HCT116 (cell line): Measurements from ENCODE around the gene EEIG1. TPM values are rescaled to one million over a fixed set of nuclear protein-coding genes. Genes with fewer than 3 reads are reported as not detected.

Experiments
- ATAC-seq: fragments of 200-7000 bp; cut with Tn5 transposase; 2 replicates; pipeline ENCODE4 v1.9.1; 2020; ENCODE audit warnings: mild to moderate bottlenecking, moderate library complexity
- BruUV-seq: library from RNA; stranded (reverse); fragments of 400-500 nt; replicated peaks from 2 replicates; lab custom pipeline; 2021; lab: Mats Ljungman, UMichigan
- CTCF ChIA-PET: fragments of 300-600 bp; sonication (Branson Sonifier 250); formaldehyde crosslinking; loops from one replicate; lab custom pipeline; 2021; ENCODE audit warnings: antibody characterized with exemption; lab: Charles Lee
- POLR2A ChIA-PET: fragments of 300-600, 350-600 bp; sonication (Branson Sonifier 250); formaldehyde crosslinking; loops from one replicate; lab custom pipeline; 2021; ENCODE audit warnings: antibody characterized with exemption; lab: Charles Lee
- RAD21 ChIA-PET, 2 experiments: fragments of 300-600 bp; sonication (Branson Sonifier 250); formaldehyde crosslinking; loops; one replicate each; lab custom pipeline; 2023; ENCODE audit warnings: low total read pairs in 2 of 2; ENCODE audit not compliant: uncharacterized antibody in 2 of 2, unreplicated experiment in 2 of 2, low non-redundant PET in 1 of 2; lab: Charles Lee
- DNase-seq: peaks from one replicate; pipeline ENCODE4 v3.0.0-alpha.2; 2010; ENCODE audit warnings: low read depth, low spot score
- H2AFZ ChIP-seq: fragments of 200-600 bp; shearing (Covaris generic), sonication (generic); 2 replicates; pipeline ENCODE4 v1.6.1; 2017; ENCODE audit warnings: low read depth, mixed run types, mixed read lengths, antibody characterized with exemption, low read length; ENCODE audit not compliant: poor library complexity, severe bottlenecking
- H3K27ac ChIP-seq: 2 replicates; pipeline ENCODE4 v1.5.1; 2012; ENCODE audit warnings: low read depth, low read length
- H3K27me3 ChIP-seq: fragments of 200-600 bp; sonication (generic); 2 replicates; pipeline ENCODE4 v1.6.1; 2016; ENCODE audit warnings: mixed run types, low read length, mixed read lengths; ENCODE audit not compliant: insufficient read depth
- H3K36me3 ChIP-seq, 2 experiments: fragments of 200-500 bp in 1 of 2; fragments of 200-600 bp in 1 of 2; sonication (Bioruptor generic) in 1 of 2; sonication (generic) in 1 of 2; 2 replicates each; pipeline versions ENCODE4 v1.5.1 to v1.6.1; 2014 to 2016; ENCODE audit warnings: low read length in 2 of 2, inconsistent platforms in 1 of 2, mixed read lengths in 1 of 2, mixed run types in 1 of 2; ENCODE audit not compliant: insufficient read depth in 2 of 2, control insufficient read depth in 1 of 2
- H3K4me1 ChIP-seq, 2 experiments: fragments of 200-600 bp in 1 of 2; sonication (generic) in 1 of 2; 2 replicates each; pipeline versions ENCODE4 v1.5.1 to v1.6.1; 2012 to 2017; ENCODE audit warnings: low read length in 2 of 2, inconsistent platforms in 1 of 2, mild to moderate bottlenecking in 1 of 2, mixed read lengths in 1 of 2, mixed run types in 1 of 2, moderate library complexity in 1 of 2; ENCODE audit not compliant: insufficient read depth in 2 of 2, control insufficient read depth in 1 of 2
- H3K4me2 ChIP-seq: fragments of 200-600 bp; sonication (generic); 2 replicates; pipeline ENCODE4 v1.6.1; 2017; ENCODE audit warnings: mixed run types, low read length, mixed read lengths
- H3K4me3 ChIP-seq, 2 experiments: fragments of 200-600 bp in 1 of 2; sonication (generic) in 1 of 2; replicated peaks in 1 of 2; 2 replicates each; pipeline ENCODE4 v1.5.1; 2011 to 2016; ENCODE audit warnings: low read length in 2 of 2, control low read depth in 1 of 2, low read depth in 1 of 2, mild to moderate bottlenecking in 1 of 2, mixed read lengths in 1 of 2, mixed run types in 1 of 2
- H3K79me2 ChIP-seq: fragments of 200-600 bp; sonication (generic); 2 replicates; pipeline ENCODE4 v1.6.1; 2017; ENCODE audit warnings: mild to moderate bottlenecking, mixed run types, low read length, moderate library complexity, mixed read lengths; ENCODE audit not compliant: insufficient read depth
- H3K9ac ChIP-seq: fragments of 200-600 bp; sonication (generic); 2 replicates; pipeline ENCODE4 v1.6.1; 2016; ENCODE audit warnings: low read length, mixed read lengths
- H3K9me2 ChIP-seq: fragments of 200-600 bp; sonication (generic), shearing (Covaris generic); 2 replicates; pipeline ENCODE4 v1.6.1; 2017; ENCODE audit warnings: mixed run types, mild to moderate bottlenecking, moderate library complexity; ENCODE audit not compliant: insufficient read depth
- H3K9me3 ChIP-seq, 2 experiments: fragments of 200-500 bp in 1 of 2; fragments of 200-600 bp in 1 of 2; sonication (Bioruptor generic) in 1 of 2; sonication (generic) in 1 of 2; 2 replicates each; pipeline ENCODE4 v1.6.1; 2014 to 2017; ENCODE audit warnings: low read length in 2 of 2, mixed read lengths in 2 of 2, inconsistent platforms in 1 of 2, low read depth in 1 of 2, mild to moderate bottlenecking in 1 of 2, mixed run types in 1 of 2, moderate library complexity in 1 of 2; ENCODE audit not compliant: control insufficient read depth in 1 of 2, insufficient read depth in 1 of 2
- H4K20me1 ChIP-seq: fragments of 200-600 bp; sonication (generic), shearing (Covaris generic); 2 replicates; pipeline ENCODE4 v1.6.1; 2017; ENCODE audit warnings: mixed run types, mild to moderate bottlenecking, moderate library complexity; ENCODE audit not compliant: insufficient read depth
- FOSL1 ChIP-seq: IDR thresholded peaks from 2 replicates; pipeline ENCODE4 v1.6.1; 2012; ENCODE audit warnings: low read depth
- MAX ChIP-seq: IDR thresholded peaks from 2 replicates; pipeline ENCODE4 v1.6.1; 2012
- REST ChIP-seq: IDR thresholded peaks from 2 replicates; pipeline ENCODE4 v1.6.1; 2012; ENCODE audit warnings: low read depth
- ZBTB33 ChIP-seq: IDR thresholded peaks from 2 replicates; pipeline ENCODE4 v1.6.1; 2011; ENCODE audit warnings: mild to moderate bottlenecking, low read length, moderate library complexity; ENCODE audit not compliant: insufficient replicate concordance; ENCODE audit errors: extremely low read depth
- intact Hi-C: fragments of 100-400 bp; cut with micrococcal nuclease; formaldehyde crosslinking; loops from 2 replicates; pipeline ENCODE4 v1.10.0; 2022
- total RNA-seq: library from RNA; stranded (reverse); gene quantifications from one replicate; pipeline ENCODE4 v1.2.1, GENCODE V29; 2021; ENCODE audit not compliant: unreplicated experiment

The EEIG1 gene
- total RNA-seq, 1 experiment from 2014 or later = 44.2 TPM

GRCh38 chr9:127961155-127961490, 19.7 kb downstream of the EEIG1 start:
- BruUV-seq = no TSS peak
- DNase-seq (no peak), ATAC-seq (no peak)
- Histone ChIP-seq H3K4me1 (peaks cover 68 to 77% of the 10 kb centered on the region in 2 experiments), H3K4me3 (no peak overlapping the region), H3K4me2 (peak overlapping the region; percentile 45), H3K27me3 (no peaks in the 10 kb centered on the region), H3K27ac (no peak overlapping the region; the same call in 1 of the 2 replicates), H3K9me2 (no peaks in the 10 kb centered on the region), H3K9ac (peak overlapping the region; percentile 26; the same call in 1 of the 2 replicates), H3K9me3 (no peaks in the 10 kb centered on the region; a peak in 1 of 4 replicates), H4K20me1 (no peaks in the 10 kb centered on the region), H3K79me2 (peaks cover 94% of the 10 kb centered on the region), H2AFZ (no peak overlapping the region), H3K36me3 (no peaks in the 10 kb centered on the region)
- TF ChIP-seq ZBTB33 (no peak), FOSL1 (no peak)
- ChIA-PET POLR2A (interaction anchor here (0.6 kb wide), 1 partner anchor 44 kb away, joined by 3 read pairs; the partner anchor contains the start of gene ST6GALNAC4), CTCF (no interaction called here), RAD21 (no interaction called here)
- intact Hi-C loops = no loop called here

GRCh38 chr9:127960410-127961154, 20.2 kb downstream of the EEIG1 start:
- Histone ChIP-seq H3K9ac (peak overlapping the region; percentile 26; the same call in 1 of the 2 replicates), H3K4me1 (peaks cover 68 to 77% of the 10 kb centered on the region in 2 experiments), H3K27ac (peak overlapping the region; percentile 10; the same call in 1 of the 2 replicates), H3K4me3 (no peak overlapping the region), H2AFZ (no peak overlapping the region), H3K9me2 (no peaks in the 10 kb centered on the region), H3K4me2 (peak overlapping the region; percentile 45), H3K36me3 (no peaks in the 10 kb centered on the region), H4K20me1 (no peaks in the 10 kb centered on the region), H3K79me2 (peaks cover 88% of the 10 kb centered on the region), H3K9me3 (no peaks in the 10 kb centered on the region; a peak in 1 of 4 replicates), H3K27me3 (no peaks in the 10 kb centered on the region)
- ChIA-PET POLR2A (no interaction called here), RAD21 (no interaction called here), CTCF (no interaction called here)
- intact Hi-C loops = no loop called here
- BruUV-seq = no TSS peak
- DNase-seq = no peak
- TF ChIP-seq REST (no peak), MAX (no peak)
- ATAC-seq = no peak
